HG03558 (cell line): Measurements from ENCODE around the gene KRTAP12-3.

Experiments
- ATAC-seq: cut with Tn5 transposase; IDR thresholded peaks from one replicate; pipeline ENCODE4 v1.9.1; 2021; ENCODE audit warnings: moderate number of reproducible peaks; ENCODE audit not compliant: unreplicated experiment; ENCODE audit errors: extremely low read depth

KRTAP12-3 gene

DNA sequence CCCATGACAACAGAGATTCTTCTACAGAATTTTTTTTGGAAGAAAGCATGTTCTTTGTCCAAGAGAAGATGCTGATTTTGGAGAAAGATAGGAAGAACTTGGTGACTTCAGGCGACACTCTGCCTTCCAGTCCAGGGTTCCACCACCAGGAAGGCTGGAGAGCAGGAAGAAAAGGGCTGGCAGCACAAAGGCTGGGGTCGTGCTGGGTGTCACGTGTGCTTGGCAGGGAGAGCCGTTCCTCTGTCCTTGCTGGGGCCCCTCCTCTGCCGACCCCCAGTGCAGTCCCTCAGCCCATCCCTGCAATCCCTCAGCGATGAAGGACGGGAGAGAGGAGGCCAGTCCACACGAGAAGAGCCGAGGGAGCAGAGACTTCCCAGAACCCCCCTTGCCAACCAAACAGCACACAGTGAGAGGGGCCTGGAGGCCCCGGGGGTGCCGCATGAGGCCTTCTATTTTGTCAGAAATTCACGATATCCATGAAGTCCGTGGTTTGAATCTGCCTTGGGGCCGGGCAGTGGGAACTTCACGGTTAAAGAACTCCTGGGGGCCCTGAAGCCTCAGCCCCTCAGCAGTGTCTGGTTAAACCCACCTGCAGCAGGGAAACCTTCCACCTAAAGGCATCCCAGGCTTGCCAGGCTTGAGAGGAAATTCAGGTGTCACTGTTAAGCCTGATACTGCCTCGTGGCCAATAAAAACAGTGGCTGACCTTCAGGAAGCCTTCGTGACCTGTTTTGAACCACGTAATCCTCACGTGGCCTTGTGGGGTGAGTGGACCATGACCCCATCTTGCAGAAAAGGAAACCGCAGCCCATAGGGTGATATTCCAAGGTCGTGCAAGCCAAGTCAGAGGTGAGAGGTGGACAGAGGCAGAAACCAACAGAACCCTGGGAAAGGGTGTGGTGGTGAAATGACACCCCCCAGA lies 42.6 kb downstream of the KRTAP12-3 start:
- ATAC-seq: no peak

DNA sequence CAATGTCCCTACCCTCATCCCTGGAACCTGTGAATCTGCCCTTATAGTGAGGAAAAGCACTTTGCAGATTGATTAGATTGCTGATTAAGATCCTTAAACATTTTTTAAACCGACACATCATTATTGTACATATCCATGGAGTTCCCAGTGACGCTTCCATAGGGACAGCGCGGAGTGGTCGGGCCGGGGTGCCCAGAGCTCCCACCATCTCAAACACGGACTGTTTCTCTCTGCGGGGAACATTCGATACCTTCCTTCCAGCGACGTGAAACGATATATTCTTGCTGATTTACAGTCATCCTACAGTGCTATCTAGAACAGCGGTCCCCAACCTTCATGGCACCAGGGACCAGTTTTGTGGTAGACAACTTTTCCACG lies 43.3 kb downstream of the KRTAP12-3 start:
- no peak for ATAC-seq

DNA sequence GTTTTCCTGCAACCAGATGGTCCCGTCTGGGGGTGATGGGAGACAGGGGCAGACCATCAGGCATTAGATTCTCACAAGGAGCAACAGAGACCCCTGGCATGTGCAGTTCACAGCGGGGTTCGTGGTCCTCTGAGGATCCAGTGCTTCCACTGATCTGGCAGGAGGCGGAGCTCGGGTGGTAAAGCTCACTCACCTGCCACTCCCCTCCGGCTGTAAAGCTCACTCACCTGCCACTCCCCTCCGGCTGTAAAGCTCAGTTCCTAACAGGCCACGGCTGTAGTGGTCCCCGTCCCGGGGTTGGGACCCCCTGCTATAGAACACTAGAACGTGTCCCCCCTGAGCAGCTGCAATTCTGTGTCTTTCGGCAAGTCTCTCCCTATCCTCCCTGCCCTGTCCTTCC lies 43.8 kb downstream of the KRTAP12-3 start:
- no peak for ATAC-seq

- ATAC-seq: no peak
Measured at GRCh38 chr21:44702111-44702972, 44.6 kb downstream of the KRTAP12-3 start.

- ATAC-seq: no peak
Measured at GRCh38 chr21:44702973-44703730, 45.4 kb downstream of the KRTAP12-3 start.

- ATAC-seq: no peak
Measured at GRCh38 chr21:44703731-44704635, 46.3 kb downstream of the KRTAP12-3 start.

GRCh38 chr21:44704636-44705001 lies 46.9 kb downstream of the KRTAP12-3 start:
- ATAC-seq: no peak

GRCh38 chr21:44706026-44706705 lies 48.4 kb downstream of the KRTAP12-3 start:
- ATAC-seq: no peak

- ATAC-seq: no peak
Measured at GRCh38 chr21:44706706-44707581, 49.2 kb downstream of the KRTAP12-3 start.
